Activated CD8-positive, alpha-beta memory T cell treated with anti-CD3 and anti-CD28 coated beads for 36 hours (primary cell): ENCODE results near the gene SCAMP5. TPM values are rescaled to one million over a fixed set of nuclear protein-coding genes. Genes with fewer than 3 reads are reported as not detected.

ENCODE experiments used
- CTCF ChIA-PET: fragments of 350-600 bp; sonication (Branson Sonifier 250); formaldehyde crosslinking; loops from one replicate; lab custom pipeline; 2021; ENCODE audit warnings: antibody characterized with exemption; lab: Charles Lee
- POLR2A ChIA-PET: fragments of 350-600 bp; sonication (Branson Sonifier 250); formaldehyde crosslinking; loops from one replicate; lab custom pipeline; 2021; ENCODE audit warnings: antibody characterized with exemption; lab: Charles Lee
- total RNA-seq, 2 experiments: library from RNA; stranded (reverse); gene quantifications; one replicate each; pipeline ENCODE4 v1.2.3, GENCODE V29; 2021

SCAMP5 gene
- total RNA-seq, 2 experiments from 2014 or later = 1.2 to 1.7 TPM

DNA sequence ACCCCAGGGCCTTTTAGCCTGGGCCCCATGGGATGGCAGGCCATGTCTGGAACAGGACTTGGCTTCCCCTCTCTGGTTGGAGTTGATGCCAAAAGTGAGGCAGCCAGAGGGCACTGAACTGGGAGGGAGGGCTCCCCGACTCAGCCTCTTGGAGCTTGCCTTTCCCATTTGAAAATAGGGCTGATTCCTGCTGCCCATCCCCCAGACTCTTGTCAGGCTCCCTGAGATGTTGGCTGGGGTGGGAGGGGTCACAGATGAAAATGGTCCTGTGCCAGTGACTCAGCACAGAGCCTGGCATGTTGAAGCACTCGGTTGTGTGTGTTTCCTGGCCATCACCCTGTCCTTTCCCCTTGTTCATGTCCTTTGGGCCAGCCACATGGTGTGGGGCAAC is 34.7 kb downstream of the SCAMP5 start:
- CTCF ChIA-PET = interaction anchor here (1.0 to 9.2 kb wide), 9 partner anchors 8 to 175 kb away, joined by 3 to 76 read pairs (median 4); partner anchors contain the start of gene C15orf39

DNA sequence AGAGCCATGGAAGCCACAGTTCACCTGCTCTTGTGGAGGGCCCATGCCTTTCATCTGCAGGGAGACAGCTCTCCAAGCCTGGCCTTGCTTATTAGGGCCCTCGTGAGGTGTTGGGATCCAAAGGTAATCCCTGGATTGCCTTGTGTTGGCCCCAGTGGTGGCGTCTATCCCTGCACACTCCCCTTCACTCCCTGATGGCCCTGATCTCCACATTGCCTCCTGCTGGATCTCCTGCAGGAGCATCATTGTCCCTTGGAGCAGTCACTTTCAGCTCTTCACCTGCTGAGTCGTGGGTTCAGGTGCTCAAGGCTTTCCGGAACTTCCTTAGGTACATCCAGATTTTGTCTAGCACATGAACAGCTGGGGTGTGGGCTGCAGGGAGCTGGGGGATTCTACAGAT is 35.1 kb downstream of the SCAMP5 start:
- CTCF ChIA-PET = interaction anchor here (0.7 to 9.2 kb wide), 6 partner anchors 10 to 177 kb away, joined by 3 to 76 read pairs (median 6); partner anchors contain the start of gene C15orf39
- POLR2A ChIA-PET = no interaction called here

More for the DNA sequence above, 34.7 kb downstream of the SCAMP5 start:
- POLR2A ChIA-PET = interaction anchor here (1.2 kb wide), 1 partner anchor 174 kb away, joined by 5 read pairs; no protein-coding TSS in a partner anchor

DNA sequence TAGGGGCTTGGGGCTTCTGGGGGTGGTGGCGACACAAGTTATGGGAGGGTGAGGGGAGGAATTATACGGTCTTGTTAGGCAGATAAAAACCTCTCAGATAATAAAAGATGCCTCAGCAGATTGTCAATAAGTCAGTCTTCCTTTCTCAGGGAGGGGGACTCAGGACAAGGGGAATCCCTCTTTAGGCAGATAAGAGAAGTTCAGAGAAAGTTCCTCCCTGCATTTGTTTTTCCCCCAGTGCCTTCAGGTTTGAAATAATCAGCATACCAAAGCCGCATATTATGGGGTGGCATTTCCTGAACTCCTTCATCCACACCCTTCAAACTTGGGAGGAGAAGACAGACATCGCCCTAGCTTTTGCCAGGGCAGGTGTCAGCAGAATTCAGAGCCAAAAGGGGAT is 36.5 kb downstream of the SCAMP5 start:
- POLR2A ChIA-PET = no interaction called here
- CTCF ChIA-PET = interaction anchor here (1.2 to 9.2 kb wide), 2 partner anchors 11 to 173 kb away, joined by 4 to 76 read pairs; no protein-coding TSS in a partner anchor

DNA sequence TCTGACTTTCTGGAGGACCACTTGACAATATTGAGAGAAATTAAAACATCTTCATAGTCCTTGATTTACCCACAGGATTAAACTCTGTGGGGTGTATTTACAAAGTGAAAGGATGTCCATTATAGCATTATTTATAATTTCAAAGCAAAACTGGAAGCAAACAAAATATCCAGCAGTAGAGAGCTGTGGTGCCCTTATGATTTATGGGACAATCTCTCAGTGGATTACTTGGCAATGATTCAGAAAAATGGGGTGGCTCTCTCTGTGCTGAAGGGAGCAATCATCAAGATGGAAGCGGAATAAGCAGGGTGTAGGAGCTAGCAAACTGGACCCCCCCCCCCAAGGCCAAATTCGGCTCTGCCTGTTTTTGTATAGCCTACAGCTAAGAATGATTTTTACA is 37.0 kb downstream of the SCAMP5 start:
- CTCF ChIA-PET = no interaction called here

DNA sequence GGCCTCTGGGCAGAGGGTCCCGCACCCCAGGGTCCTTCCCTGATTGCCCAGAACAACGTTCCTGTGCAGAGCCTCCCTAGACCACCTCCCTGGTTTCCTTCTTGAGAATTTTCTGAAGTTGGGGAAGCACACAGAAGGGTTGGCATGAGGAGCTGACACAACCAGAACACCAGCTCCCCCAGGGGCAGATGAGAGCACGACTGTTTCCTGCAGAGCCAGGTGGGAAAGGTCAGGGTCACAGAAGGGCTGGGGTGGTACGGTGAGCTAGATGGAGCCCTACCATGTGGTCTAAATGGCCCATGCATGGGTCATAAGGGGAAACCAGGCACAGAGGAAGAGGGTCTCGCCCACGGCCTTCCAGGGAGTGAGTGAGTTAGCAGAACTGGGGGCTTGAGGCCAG is 38.4 kb downstream of the SCAMP5 start:
- ChIA-PET POLR2A (interaction anchor here (1.5 kb wide), 1 partner anchor 9 kb away, joined by 4 read pairs; no protein-coding TSS in a partner anchor), CTCF (interaction anchor here (1.3 to 1.4 kb wide), 2 partner anchors 8 to 9 kb away, joined by 5 read pairs; no protein-coding TSS in a partner anchor)

More for the DNA sequence above, 37.0 kb downstream of the SCAMP5 start:
- POLR2A ChIA-PET = no interaction called here

DNA sequence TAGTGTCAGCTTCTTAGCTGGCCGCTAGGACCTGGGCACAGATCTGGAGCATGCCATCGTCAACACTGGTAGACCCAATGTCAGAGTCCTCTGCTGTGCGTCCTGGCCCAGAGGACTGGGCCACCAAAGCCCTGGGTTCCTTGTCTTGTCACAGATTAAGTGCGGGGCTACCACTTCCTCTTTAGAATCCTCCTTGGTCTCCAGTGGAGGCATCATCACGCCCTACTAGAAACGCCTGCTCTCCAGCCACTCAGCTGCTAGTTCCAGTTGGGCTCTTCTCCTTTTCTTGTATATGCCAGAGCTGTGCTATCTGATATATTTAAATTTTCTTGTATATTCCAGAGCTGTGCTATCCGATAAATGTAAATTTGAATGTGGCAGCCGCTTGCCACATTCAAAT is 39.3 kb downstream of the SCAMP5 start:
- POLR2A ChIA-PET = interaction anchor here (1.5 kb wide), 1 partner anchor 10 kb away, joined by 4 read pairs; no protein-coding TSS in a partner anchor
- CTCF ChIA-PET = interaction anchor here (1.3 to 1.4 kb wide), 2 partner anchors 8 to 9 kb away, joined by 5 read pairs; no protein-coding TSS in a partner anchor

DNA sequence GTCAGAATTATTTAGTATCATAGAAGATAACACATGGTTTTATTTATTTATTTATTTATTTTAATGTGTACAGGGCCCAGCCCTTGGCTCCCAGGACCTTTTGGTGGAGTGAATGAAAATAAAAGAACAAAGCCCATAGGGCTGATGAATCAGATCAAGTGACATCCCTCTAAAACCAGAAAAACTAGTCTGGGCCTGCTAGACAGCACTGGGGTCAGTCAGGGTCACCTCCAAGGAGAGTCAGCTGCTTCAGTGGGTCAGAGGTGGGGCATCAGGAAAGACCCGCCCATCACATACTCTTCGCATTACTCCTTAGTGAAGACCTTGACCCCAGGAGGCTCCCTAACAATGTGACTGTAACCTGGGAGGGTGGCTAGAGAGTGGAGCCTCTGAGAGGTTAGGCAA is 40.9 kb downstream of the SCAMP5 start:
- ChIA-PET POLR2A (interaction anchor here (0.6 kb wide), 1 partner anchor 174 kb away, joined by 4 read pairs; no protein-coding TSS in a partner anchor), CTCF (interaction anchor here (0.7 to 2.4 kb wide), 3 partner anchors 12 to 168 kb away, joined by 3 to 8 read pairs (median 4); partner anchors contain the start of gene C15orf39)

DNA sequence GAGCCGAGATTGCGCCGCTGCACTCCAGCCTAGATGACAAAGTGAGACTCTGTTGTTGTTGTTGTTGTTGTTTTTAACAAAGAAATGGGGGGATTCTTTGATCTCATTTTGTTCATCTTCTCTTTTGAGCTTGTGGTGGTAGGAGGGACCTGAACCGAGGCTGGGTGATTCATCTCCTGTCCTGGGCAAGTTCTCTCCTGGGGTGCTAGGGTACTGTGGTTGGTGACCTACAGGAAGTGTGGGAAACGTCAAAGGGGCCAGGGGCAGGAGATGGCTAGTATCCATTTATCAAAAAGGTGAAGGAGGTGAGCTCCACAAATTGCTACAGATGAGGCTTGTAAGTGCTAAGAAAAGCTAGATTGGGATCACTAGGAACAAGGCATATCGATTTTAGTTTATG is 42.3 kb downstream of the SCAMP5 start:
- CTCF ChIA-PET = interaction anchor here (0.6 to 1.6 kb wide), 4 partner anchors 8 to 170 kb away, joined by 3 to 5 read pairs (median 3); no protein-coding TSS in a partner anchor
- POLR2A ChIA-PET = no interaction called here

DNA sequence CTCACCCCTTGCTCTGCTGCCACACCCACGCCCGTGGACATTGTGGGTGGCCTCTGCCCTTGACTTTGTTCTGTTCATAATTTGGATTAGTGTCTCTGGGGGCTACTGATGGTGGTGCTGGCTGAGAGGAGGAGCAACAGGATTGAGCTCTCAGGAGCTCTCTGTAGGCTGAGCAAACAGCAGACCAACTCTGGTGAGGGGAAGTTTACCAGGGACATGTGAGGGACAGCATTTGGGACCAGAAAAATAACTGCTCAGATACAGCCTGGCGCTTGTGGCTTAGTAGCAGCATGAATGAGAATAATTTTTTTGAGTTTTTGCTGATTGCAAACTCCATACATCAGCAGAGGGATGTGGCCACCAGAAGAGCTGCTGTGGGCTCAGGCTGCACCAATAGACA is 42.9 kb downstream of the SCAMP5 start:
- POLR2A ChIA-PET = no interaction called here
- CTCF ChIA-PET = interaction anchor here (0.7 to 1.6 kb wide), 3 partner anchors 9 to 170 kb away, joined by 3 to 5 read pairs (median 3); no protein-coding TSS in a partner anchor

DNA sequence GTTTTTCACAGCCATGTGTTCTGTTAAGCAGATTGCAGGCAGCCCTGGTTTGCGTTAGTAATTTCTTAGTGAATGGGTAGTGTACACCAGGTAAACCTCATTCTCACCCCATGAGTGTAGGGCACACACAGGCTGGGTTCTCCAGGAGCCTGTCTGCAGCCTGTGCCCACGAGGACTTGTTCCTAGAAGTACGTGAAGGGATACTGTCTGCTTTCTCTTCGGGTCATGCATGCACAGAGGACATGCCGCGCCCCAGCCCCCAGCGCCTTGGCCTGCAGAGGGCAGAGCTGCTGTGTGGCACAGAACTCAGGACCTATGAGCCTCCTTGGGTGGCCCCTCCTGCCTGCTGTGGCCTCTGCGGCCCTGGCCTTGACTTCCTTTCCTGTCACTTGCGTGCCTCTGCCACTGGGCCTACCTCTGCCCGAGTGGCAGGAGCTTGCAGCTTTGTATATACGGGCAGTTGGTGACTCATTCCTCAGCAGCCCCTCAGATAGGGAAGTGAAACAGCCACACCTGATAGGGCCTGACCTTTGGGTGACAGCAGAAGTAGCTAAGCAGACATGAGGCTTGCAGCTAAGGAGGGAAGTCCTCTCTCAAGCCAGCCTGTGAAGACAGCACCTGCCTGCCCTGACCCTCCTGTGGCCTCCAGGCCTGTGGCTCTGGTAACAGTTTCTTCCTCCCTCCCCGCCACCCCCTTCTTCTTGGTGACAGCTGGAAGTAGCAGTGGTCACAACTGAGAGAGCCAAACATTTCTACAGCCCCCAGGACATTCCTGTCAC is 47.6 kb downstream of the SCAMP5 start:
- CTCF ChIA-PET = interaction anchor here (0.7 to 4.0 kb wide), 12 partner anchors 9 to 166 kb away, joined by 3 to 21 read pairs (median 5); partner anchors contain the start of genes C15orf39 and PPCDC
- POLR2A ChIA-PET = interaction anchor here (0.6 to 2.4 kb wide), 5 partner anchors 88 to 310 kb away, joined by 3 to 9 read pairs (median 3); partner anchors contain the start of gene C15orf39

DNA sequence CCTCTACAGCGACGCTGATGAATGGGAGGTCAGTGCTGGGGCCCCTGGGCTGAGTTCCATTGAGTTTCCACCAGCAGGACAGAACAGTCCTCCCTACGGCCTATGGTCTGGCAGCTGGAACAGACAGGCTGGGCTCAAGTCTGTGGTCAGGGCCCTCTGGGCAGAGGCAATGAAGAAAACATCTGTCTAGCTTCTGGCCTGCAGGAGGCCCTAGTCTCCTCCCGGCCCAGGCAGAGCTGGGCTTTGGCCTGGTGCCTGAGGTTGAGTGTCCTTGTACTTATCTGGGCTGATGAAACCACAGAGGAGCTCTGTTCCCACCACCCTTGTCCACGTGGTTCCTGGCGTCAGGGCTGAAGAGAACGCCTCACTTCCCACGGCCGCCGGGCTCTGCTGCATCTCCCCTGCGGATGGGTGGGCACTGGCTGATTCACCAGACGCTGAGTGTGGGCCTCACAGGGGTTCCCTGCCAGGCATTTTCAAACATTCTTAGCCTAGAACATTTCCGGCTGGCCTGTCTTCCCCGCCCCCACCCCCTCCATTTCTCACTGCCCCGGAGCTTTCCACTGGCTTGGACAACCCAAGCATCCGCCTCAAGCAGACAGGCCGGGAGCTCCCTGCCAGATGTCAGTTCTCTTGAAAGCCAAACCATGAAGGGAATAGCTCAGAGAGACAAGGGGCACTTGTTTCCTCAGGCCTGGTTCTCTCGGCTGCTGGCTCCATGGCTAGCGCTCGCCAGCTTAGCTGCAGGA is 48.3 kb downstream of the SCAMP5 start:
- POLR2A ChIA-PET = interaction anchor here (1.0 to 2.4 kb wide), 4 partner anchors 87 to 161 kb away, joined by 3 to 9 read pairs (median 4); partner anchors contain the start of gene C15orf39
- CTCF ChIA-PET = interaction anchor here (0.7 to 4.0 kb wide), 12 partner anchors 9 to 165 kb away, joined by 3 to 21 read pairs (median 5); partner anchors contain the start of genes C15orf39 and PPCDC

DNA sequence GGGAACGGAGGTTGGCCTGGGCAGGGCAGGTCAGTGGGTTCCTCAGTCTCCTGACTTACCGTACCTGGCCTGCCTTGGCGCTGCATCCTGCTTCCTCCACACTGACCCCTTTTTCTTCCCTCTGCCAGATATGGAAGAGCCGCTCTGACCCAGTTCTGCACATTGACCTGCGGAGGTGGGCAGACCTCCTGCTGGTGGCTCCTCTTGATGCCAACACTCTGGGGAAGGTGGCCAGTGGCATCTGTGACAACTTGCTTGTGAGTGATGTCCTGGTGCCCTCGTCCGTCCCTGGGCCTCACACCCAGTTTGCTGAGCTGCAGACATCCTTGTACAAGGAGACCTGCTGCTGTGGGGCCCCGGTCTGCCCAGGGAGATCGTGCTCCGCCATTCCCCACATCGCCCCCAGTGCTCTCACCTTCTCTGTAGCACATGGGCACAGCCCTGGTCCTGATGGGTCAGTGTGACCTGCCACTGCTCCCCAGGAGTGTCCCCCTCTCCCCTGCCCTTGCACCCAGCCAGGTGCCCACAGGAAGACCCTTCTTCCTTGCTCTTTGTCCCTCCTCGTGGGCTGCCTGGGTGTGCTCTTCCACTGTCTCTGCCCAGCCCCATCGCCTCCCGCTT is 49.0 kb downstream of the SCAMP5 start:
- POLR2A ChIA-PET = interaction anchor here (2.4 kb wide), 1 partner anchor 157 kb away, joined by 9 read pairs; the partner anchor contains the start of gene C15orf39
- CTCF ChIA-PET = interaction anchor here (0.6 to 4.0 kb wide), 7 partner anchors 15 to 160 kb away, joined by 3 to 21 read pairs (median 4); partner anchors contain the start of genes C15orf39 and PPCDC

DNA sequence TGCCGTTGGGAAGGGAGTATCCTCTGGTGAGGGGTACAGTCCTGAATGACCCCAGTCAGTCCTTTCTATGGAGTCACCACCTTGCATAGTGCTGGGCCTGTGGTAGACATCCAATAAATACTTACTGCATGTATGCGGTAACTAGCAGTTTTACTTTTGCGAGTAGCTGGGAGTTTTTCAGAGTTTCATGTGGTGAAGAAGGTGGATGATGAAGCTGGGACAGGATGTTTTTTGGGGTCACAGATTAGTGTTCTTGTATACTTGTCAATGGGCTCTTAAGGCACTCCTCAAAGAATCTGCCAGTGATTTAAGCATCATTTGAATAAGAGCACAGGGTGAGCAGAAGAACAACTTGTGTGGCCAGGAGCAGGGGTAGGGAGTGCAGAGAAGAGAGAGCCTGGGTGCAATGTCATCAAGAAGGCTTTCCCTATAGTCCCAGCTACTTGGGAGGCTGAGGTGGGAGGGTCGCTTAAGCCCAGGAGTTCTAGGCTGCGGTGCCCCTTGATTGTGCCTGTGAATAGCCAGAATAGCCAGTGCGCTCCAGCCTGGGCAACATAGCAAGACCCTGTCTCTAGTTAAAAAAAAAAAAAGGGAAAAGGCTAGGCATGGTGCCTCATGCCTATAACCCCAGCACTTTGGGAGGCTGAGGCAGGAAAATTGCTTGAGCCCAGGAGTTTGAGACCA is 50.1 kb downstream of the SCAMP5 start:
- ChIA-PET CTCF (interaction anchor here (1.0 to 3.1 kb wide), 3 partner anchors 22 to 156 kb away, joined by 3 to 13 read pairs (median 5); partner anchors contain the start of genes C15orf39 and PPCDC), POLR2A (no interaction called here)

DNA sequence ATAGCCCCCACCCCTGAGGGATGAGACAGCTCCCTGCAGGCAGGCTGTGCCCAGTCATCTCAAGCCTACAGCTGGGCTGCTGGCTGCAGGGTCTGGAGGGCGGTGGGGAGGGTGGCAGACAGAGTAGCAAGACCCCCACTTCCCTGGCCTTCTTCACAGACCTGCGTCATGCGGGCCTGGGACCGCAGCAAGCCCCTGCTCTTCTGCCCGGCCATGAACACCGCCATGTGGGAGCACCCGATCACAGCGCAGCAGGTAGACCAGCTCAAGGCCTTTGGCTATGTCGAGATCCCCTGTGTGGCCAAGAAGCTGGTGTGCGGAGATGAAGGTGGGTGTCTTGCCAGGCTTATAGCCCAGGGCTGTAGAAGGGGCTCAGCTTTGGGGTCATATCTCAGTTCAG is 53.0 kb downstream of the SCAMP5 start:
- ChIA-PET POLR2A (no interaction called here), CTCF (no interaction called here)

DNA sequence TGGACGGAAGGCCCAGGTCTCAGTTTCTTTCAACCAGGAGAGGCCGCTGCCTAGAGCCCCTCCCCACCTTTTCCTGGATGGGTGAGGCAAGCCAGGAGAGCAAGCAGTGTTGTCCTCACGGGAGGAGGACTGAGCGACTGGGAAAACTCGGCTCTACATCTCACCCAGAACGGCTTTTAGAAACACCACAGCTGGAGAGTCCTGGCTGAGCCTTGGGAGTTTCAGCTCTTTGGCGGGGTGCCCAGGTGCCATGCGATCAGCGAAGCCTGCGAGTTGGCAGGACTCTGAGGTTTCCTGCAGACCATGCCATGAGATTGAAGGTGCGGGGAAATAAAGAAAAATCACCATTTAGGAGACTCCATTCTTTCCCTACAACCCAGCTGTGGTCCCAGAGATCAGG is 54.0 kb downstream of the SCAMP5 start:
- CTCF ChIA-PET = no interaction called here

DNA sequence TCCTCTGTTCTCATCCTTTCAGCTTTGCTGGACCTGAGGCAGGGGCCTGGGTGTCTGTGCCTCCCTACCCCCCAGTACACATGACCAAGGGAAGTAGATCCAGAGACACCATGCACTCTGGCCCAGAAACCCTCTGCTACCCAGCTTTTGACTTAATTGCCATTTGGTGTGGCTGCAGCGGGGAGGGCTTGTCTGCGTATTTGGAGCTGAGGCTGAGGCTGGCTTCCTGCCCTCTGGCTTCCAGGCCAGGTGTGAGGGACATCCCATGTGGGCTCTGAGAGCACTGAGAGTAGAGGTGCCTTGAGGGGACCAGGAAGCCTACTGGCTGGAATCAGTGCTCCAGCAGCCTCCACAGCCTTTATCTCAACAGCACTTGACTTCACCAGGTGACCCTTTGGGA is 54.9 kb downstream of the SCAMP5 start:
- CTCF ChIA-PET = no interaction called here
- POLR2A ChIA-PET = no interaction called here

More for the DNA sequence above, 54.0 kb downstream of the SCAMP5 start:
- POLR2A ChIA-PET = no interaction called here

DNA sequence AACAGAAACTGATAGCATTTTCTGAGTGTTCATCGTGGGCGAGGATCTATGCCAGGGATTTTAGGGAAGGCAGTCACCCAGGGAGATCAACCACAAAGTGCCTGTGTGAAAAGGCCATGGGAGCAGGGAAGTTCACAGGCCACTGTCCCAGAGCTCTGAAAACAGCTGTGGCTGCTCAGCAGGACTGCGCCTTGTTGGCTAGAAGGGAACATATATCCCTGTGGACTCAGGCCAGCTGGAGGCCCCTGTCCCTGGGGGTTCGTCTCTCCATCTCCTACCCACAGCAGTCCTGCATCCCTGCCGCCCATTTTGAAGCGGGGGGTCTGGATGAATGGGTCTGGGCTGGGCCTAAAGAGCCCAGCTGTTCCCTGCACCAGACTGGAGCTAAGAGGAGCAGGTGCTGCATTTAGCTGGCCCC is 55.8 kb downstream of the SCAMP5 start:
- CTCF ChIA-PET = no interaction called here
- POLR2A ChIA-PET = no interaction called here

DNA sequence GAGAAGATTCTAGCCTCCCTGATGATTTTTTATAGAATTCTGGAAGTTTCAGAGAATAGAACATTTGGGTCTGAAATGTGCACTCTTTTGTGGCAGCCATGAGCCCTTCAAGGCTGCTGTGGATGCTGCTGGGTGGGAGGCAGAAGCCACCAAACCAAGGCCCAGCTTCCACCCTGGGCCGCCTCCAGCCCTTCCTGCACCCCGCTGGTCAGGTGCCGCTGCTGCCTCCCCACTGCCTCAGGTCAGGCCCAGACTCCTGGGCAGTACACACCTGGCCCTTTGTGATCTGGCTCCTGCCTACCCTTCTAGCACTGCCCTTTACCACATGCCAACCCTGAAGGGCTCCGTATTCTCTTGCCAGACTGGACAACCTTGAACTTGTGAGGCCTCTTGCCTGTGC is 56.3 kb downstream of the SCAMP5 start:
- CTCF ChIA-PET = no interaction called here
- POLR2A ChIA-PET = no interaction called here
